PFSK-1 (cell line): ENCODE measurements around the gene TP53AIP1.

ENCODE experiments used
- FOXP2 ChIP-seq: optimal IDR thresholded peaks from 2 replicates; pipeline ENCODE3; 2011; ENCODE audit warnings: borderline replicate concordance, control low read depth, inconsistent platforms; ENCODE audit not compliant: insufficient read depth; ENCODE audit errors: extremely low read length, extremely low read depth
- POLR2AphosphoS5 ChIP-seq: IDR thresholded peaks from 2 replicates; pipeline ENCODE4 v1.6.1; 2012; ENCODE audit warnings: low read depth, mild to moderate bottlenecking, control low read depth, low read length, moderate library complexity
- SIN3A ChIP-seq: IDR thresholded peaks from 2 replicates; pipeline ENCODE4 v1.6.1; 2012; ENCODE audit warnings: mild to moderate bottlenecking, low read length, moderate library complexity, borderline replicate concordance; ENCODE audit not compliant: insufficient read depth
- TAF1 ChIP-seq: IDR thresholded peaks from 2 replicates; pipeline ENCODE4 v1.6.1; 2012; ENCODE audit warnings: low read length, control low read depth, borderline replicate concordance; ENCODE audit not compliant: insufficient read depth
- TF ChIP-seq, protein P1 (sequence below), 2 experiments: IDR thresholded peaks; 2 replicates each; pipeline versions ENCODE4 v1.6.1 to v1.8.0; 2011 to 2012; ENCODE audit warnings: low read depth in 2 of 2, low read length in 2 of 2, control low read depth in 1 of 2, inconsistent platforms in 1 of 2, mild to moderate bottlenecking in 1 of 2, moderate library complexity in 1 of 2; ENCODE audit not compliant: insufficient read depth in 1 of 2

TP53AIP1 gene

GRCh38 chr11:128914216-128915148, 28.2 kb downstream of the TP53AIP1 start:
- TF ChIP-seq SIN3A (no peak), TAF1 (no peak), FOXP2 (no peak), POLR2AphosphoS5 (no peak)
- TF ChIP-seq, protein P1, sequence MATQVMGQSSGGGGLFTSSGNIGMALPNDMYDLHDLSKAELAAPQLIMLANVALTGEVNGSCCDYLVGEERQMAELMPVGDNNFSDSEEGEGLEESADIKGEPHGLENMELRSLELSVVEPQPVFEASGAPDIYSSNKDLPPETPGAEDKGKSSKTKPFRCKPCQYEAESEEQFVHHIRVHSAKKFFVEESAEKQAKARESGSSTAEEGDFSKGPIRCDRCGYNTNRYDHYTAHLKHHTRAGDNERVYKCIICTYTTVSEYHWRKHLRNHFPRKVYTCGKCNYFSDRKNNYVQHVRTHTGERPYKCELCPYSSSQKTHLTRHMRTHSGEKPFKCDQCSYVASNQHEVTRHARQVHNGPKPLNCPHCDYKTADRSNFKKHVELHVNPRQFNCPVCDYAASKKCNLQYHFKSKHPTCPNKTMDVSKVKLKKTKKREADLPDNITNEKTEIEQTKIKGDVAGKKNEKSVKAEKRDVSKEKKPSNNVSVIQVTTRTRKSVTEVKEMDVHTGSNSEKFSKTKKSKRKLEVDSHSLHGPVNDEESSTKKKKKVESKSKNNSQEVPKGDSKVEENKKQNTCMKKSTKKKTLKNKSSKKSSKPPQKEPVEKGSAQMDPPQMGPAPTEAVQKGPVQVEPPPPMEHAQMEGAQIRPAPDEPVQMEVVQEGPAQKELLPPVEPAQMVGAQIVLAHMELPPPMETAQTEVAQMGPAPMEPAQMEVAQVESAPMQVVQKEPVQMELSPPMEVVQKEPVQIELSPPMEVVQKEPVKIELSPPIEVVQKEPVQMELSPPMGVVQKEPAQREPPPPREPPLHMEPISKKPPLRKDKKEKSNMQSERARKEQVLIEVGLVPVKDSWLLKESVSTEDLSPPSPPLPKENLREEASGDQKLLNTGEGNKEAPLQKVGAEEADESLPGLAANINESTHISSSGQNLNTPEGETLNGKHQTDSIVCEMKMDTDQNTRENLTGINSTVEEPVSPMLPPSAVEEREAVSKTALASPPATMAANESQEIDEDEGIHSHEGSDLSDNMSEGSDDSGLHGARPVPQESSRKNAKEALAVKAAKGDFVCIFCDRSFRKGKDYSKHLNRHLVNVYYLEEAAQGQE (IDR thresholded peaks at IDR 0.05; ENCODE audit: insufficient read depth in 1 of 2, low read depth in 2 of 2, low read length in 2 of 2): no peak

DNA sequence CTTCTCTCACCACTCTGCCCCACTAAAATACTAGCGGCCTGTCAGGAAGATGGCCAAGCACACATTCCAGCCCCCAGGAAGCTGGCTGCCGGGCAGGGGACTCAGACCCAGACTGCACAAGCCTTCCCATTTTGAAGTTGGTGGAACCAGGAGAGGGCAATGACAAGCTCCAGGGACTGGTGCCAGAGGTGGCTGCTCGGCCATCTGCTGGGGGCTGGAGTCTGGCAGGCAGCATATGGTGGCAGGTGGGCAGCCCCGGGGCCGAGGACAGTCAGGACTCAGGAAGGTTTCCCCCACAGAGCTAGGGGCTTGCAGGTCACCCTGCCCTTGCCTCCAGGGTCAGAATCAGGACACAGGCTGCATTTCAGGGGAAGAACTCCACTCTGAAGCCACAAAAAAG, 28.9 kb downstream of the TP53AIP1 start:
- TF ChIP-seq POLR2AphosphoS5: no peak

- TF ChIP-seq FOXP2: no peak
- TF ChIP-seq SIN3A: no peak
- no peak for TF ChIP-seq TAF1
- no peak for TF ChIP-seq POLR2AphosphoS5
These were observed 31.0 kb downstream of the TP53AIP1 start for GRCh38 chr11:128911701-128912100.

DNA sequence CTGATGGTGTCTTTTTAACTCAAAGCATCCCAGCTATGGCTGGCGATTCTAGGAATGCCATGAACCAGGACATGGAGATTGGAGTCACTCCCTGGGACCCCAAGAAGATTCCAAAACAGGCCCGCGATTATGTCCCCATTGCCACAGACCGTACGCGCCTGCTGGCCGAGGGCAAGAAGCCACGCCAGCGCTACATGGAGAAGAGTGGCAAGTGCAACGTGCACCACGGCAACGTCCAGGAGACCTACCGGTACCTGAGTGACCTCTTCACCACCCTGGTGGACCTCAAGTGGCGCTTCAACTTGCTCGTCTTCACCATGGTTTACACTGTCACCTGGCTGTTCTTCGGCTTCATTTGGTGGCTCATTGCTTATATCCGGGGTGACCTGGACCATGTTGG, 31.4 kb downstream of the TP53AIP1 start:
- TF ChIP-seq, protein P1 (IDR thresholded peaks at IDR 0.05; ENCODE audit: insufficient read depth in 1 of 2, low read depth in 2 of 2, low read length in 2 of 2): no peak
- TF ChIP-seq TAF1: no peak
- no peak for TF ChIP-seq FOXP2
- TF ChIP-seq POLR2AphosphoS5: no peak
- TF ChIP-seq SIN3A: no peak

DNA sequence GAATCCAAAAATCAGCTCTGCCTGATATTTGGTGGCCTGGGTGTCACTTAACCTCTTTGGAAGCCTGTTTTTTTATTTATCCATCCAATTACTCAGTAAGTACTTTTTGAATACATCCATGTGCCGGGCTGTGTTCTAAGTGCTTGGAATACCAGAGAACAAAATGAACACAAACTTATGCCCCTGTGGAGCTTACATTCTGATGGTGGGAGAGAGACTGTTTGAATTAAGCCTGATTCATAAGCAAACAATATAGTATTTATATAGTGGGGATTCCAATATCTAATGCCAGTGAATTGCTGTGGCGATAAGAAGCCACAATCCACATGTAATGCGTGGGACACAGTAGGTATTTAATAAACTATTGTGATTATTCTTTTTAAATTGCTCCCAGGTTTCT, 32.1 kb downstream of the TP53AIP1 start:
- TF ChIP-seq SIN3A (no peak), FOXP2 (no peak), POLR2AphosphoS5 (no peak), TAF1 (no peak)
- TF ChIP-seq, protein P1 (IDR thresholded peaks at IDR 0.05; ENCODE audit: insufficient read depth in 1 of 2, low read depth in 2 of 2, low read length in 2 of 2): no peak
